Activated T-cell treated with anti-CD3 and anti-CD28 coated beads, Interleukin-2, amount 50 U/mL, for 72 hours (primary cell): ENCODE measurements around the gene SH3PXD2B. TPM values are rescaled to one million over a fixed set of nuclear protein-coding genes. Genes with fewer than 3 reads are reported as not detected.

Experiments
- ATAC-seq, 2 donors: fragments of 150-1000 bp; cut with Tn5 transposase; replicated peaks in 1 of 2; 2 replicates each; pipeline ENCODE4 v1.10.0; 2021; ENCODE audit warnings: moderate library complexity in 2 of 2, mild to moderate bottlenecking in 1 of 2
- DNase-seq, 2 donors: peaks; one replicate each; pipeline ENCODE4 v3.0.0; 2021 to 2022; ENCODE audit warnings: mixed read lengths in 1 of 2
- H3K27ac Mint-ChIP-seq: one replicate; pipeline ENCODE4 v1.8.0; 2022; ENCODE audit warnings: mild to moderate bottlenecking, moderate library complexity, mixed read lengths
- H3K27me3 Mint-ChIP-seq: one replicate; pipeline ENCODE4 v1.8.0; 2022; ENCODE audit warnings: low read depth, mixed read lengths
- H3K36me3 Mint-ChIP-seq, 2 donors: one replicate each; pipeline ENCODE4 v1.8.0; 2022; ENCODE audit warnings: mixed read lengths in 2 of 2, mild to moderate bottlenecking in 1 of 2; ENCODE audit not compliant: insufficient read depth in 2 of 2
- H3K4me1 Mint-ChIP-seq: one replicate; pipeline ENCODE4 v1.8.0; 2022; ENCODE audit warnings: low read depth, mixed read lengths
- H3K4me3 Mint-ChIP-seq, 2 donors: one replicate each; pipeline ENCODE4 v1.8.0; 2022; ENCODE audit warnings: mild to moderate bottlenecking in 2 of 2, mixed read lengths in 2 of 2, moderate library complexity in 2 of 2
- H3K9me3 Mint-ChIP-seq, 2 donors: one replicate each; pipeline ENCODE4 v1.8.0; 2022; ENCODE audit warnings: mixed read lengths in 2 of 2
- total RNA-seq, 2 donors: library from RNA; stranded (reverse); gene quantifications; one replicate each; pipeline ENCODE4 v1.2.3, GENCODE V29; 2022

Gene SH3PXD2B
- total RNA-seq, 2 donors from 2014 or later: 0.49 to 1.3 TPM

- no peaks in the 10 kb centered on the region for H3K4me1 Mint-ChIP-seq
- H3K4me3 Mint-ChIP-seq: no peak overlapping the region
- no peaks in the 10 kb centered on the region for H3K36me3 Mint-ChIP-seq
- ATAC-seq (no peak), DNase-seq (no peak)
- H3K27ac Mint-ChIP-seq: no peak overlapping the region
- no peaks in the 10 kb centered on the region for H3K27me3 Mint-ChIP-seq
- no peaks in the 10 kb centered on the region for H3K9me3 Mint-ChIP-seq
Measured at GRCh38 chr5:172322028-172322965, 132.0 kb downstream of the SH3PXD2B start.

- no peak overlapping the region for H3K4me3 Mint-ChIP-seq
- no peaks in the 10 kb centered on the region for H3K36me3 Mint-ChIP-seq
- ATAC-seq (no peak), DNase-seq (no peak)
- no peaks in the 10 kb centered on the region for H3K9me3 Mint-ChIP-seq
- no peak overlapping the region for H3K27ac Mint-ChIP-seq
- no peaks in the 10 kb centered on the region for H3K27me3 Mint-ChIP-seq
- H3K4me1 Mint-ChIP-seq: no peaks in the 10 kb centered on the region
Measured at GRCh38 chr5:172321593-172321992, 132.7 kb downstream of the SH3PXD2B start.

GRCh38 chr5:172319708-172320441, 134.4 kb downstream of the SH3PXD2B start:
- H3K4me1 Mint-ChIP-seq: no peaks in the 10 kb centered on the region
- peaks cover 6% of the 10 kb centered on the region for H3K27me3 Mint-ChIP-seq
- DNase-seq (no peak), ATAC-seq (no peak)
- no peaks in the 10 kb centered on the region for H3K9me3 Mint-ChIP-seq
- H3K36me3 Mint-ChIP-seq: no peaks in the 10 kb centered on the region
- H3K4me3 Mint-ChIP-seq: no peak overlapping the region
- H3K27ac Mint-ChIP-seq: no peak overlapping the region

GRCh38 chr5:172315587-172316493, 138.5 kb downstream of the SH3PXD2B start:
- ATAC-seq: no peak
- no peak overlapping the region for H3K4me3 Mint-ChIP-seq
- H3K36me3 Mint-ChIP-seq: no peaks in the 10 kb centered on the region
- no peak for DNase-seq
- H3K27me3 Mint-ChIP-seq: peaks cover 14% of the 10 kb centered on the region
- no peaks in the 10 kb centered on the region for H3K9me3 Mint-ChIP-seq
- H3K27ac Mint-ChIP-seq: no peak overlapping the region
- H3K4me1 Mint-ChIP-seq: no peaks in the 10 kb centered on the region

GRCh38 chr5:172313915-172314314, 140.4 kb downstream of the SH3PXD2B start:
- Mint-ChIP-seq H3K27me3 (peaks cover 14% of the 10 kb centered on the region), H3K27ac (no peak overlapping the region), H3K4me1 (no peaks in the 10 kb centered on the region), H3K4me3 (no peak overlapping the region), H3K9me3 (no peaks in the 10 kb centered on the region), H3K36me3 (no peaks in the 10 kb centered on the region)
- DNase-seq (no peak), ATAC-seq (no peak)

GRCh38 chr5:172312286-172312685, 142.0 kb downstream of the SH3PXD2B start:
- no peaks in the 10 kb centered on the region for H3K9me3 Mint-ChIP-seq
- H3K27me3 Mint-ChIP-seq: peaks cover 14% of the 10 kb centered on the region
- no peaks in the 10 kb centered on the region for H3K36me3 Mint-ChIP-seq
- DNase-seq: no peak
- H3K27ac Mint-ChIP-seq: no peak overlapping the region
- H3K4me1 Mint-ChIP-seq: no peaks in the 10 kb centered on the region
- no peak for ATAC-seq
- no peak overlapping the region for H3K4me3 Mint-ChIP-seq

GRCh38 chr5:172311605-172312004, 142.7 kb downstream of the SH3PXD2B start:
- no peaks in the 10 kb centered on the region for H3K4me1 Mint-ChIP-seq
- no peak overlapping the region for H3K4me3 Mint-ChIP-seq
- peaks cover 14% of the 10 kb centered on the region for H3K27me3 Mint-ChIP-seq
- H3K36me3 Mint-ChIP-seq: no peaks in the 10 kb centered on the region
- H3K27ac Mint-ChIP-seq: no peak overlapping the region
- no peaks in the 10 kb centered on the region for H3K9me3 Mint-ChIP-seq
- ATAC-seq (no peak), DNase-seq (no peak)

- no peak for DNase-seq
- no peaks in the 10 kb centered on the region for H3K4me1 Mint-ChIP-seq
- no peak for ATAC-seq
- no peaks in the 10 kb centered on the region for H3K9me3 Mint-ChIP-seq
- H3K27me3 Mint-ChIP-seq: peaks cover 14% of the 10 kb centered on the region
- H3K27ac Mint-ChIP-seq: no peak overlapping the region
- H3K4me3 Mint-ChIP-seq: no peak overlapping the region
- no peaks in the 10 kb centered on the region for H3K36me3 Mint-ChIP-seq
Measured at GRCh38 chr5:172311026-172311425, 143.3 kb downstream of the SH3PXD2B start.

GRCh38 chr5:172305380-172305779, 148.9 kb downstream of the SH3PXD2B start:
- Mint-ChIP-seq H3K4me3 (no peak overlapping the region), H3K4me1 (no peaks in the 10 kb centered on the region), H3K27ac (no peak overlapping the region), H3K36me3 (no peaks in the 10 kb centered on the region), H3K9me3 (peaks cover 2% of the 10 kb centered on the region in 2 donors), H3K27me3 (no peaks in the 10 kb centered on the region)
- DNase-seq (no peak), ATAC-seq (no peak)

- ATAC-seq (no peak), DNase-seq (no peak)
- Mint-ChIP-seq H3K4me1 (no peaks in the 10 kb centered on the region), H3K27me3 (no peaks in the 10 kb centered on the region), H3K27ac (no peak overlapping the region), H3K9me3 (peaks cover 2% of the 10 kb centered on the region in 2 donors), H3K36me3 (no peaks in the 10 kb centered on the region), H3K4me3 (no peak overlapping the region)
Measured at GRCh38 chr5:172303572-172304335, 150.6 kb downstream of the SH3PXD2B start.

- H3K4me3 Mint-ChIP-seq: no peak overlapping the region
- H3K9me3 Mint-ChIP-seq: peaks cover 2% of the 10 kb centered on the region in 2 donors
- no peaks in the 10 kb centered on the region for H3K27me3 Mint-ChIP-seq
- DNase-seq: no peak
- H3K4me1 Mint-ChIP-seq: no peaks in the 10 kb centered on the region
- H3K27ac Mint-ChIP-seq: no peak overlapping the region
- no peaks in the 10 kb centered on the region for H3K36me3 Mint-ChIP-seq
- no peak for ATAC-seq
Measured at GRCh38 chr5:172303162-172303561, 151.2 kb downstream of the SH3PXD2B start.

- Mint-ChIP-seq H3K4me3 (no peak overlapping the region), H3K27me3 (no peaks in the 10 kb centered on the region)
- ATAC-seq: no peak
Measured at GRCh38 chr5:172302047-172302710, 152.1 kb downstream of the SH3PXD2B start.

More at GRCh38 chr5:172302047-172302710, 152.1 kb downstream of the SH3PXD2B start:
- Mint-ChIP-seq H3K4me1 (no peaks in the 10 kb centered on the region), H3K36me3 (no peaks in the 10 kb centered on the region), H3K27ac (no peak overlapping the region), H3K9me3 (peaks cover 2% of the 10 kb centered on the region in 2 donors)
- no peak for DNase-seq
